ENCODE data around the gene HDAC8. TPM values are rescaled to one million over a fixed set of nuclear protein-coding genes. Genes with fewer than 3 reads are reported as not detected.
"Not testable (repeated sequence)": the region's sequence is repeated elsewhere in the genome, so short reads cannot be mapped to it uniquely, and the experiment has no call there.

The HDAC8 gene
- total and polyA plus RNA-seq, 8 donors = 13.0 to 61.1 (median 32.9) TPM

DNA sequence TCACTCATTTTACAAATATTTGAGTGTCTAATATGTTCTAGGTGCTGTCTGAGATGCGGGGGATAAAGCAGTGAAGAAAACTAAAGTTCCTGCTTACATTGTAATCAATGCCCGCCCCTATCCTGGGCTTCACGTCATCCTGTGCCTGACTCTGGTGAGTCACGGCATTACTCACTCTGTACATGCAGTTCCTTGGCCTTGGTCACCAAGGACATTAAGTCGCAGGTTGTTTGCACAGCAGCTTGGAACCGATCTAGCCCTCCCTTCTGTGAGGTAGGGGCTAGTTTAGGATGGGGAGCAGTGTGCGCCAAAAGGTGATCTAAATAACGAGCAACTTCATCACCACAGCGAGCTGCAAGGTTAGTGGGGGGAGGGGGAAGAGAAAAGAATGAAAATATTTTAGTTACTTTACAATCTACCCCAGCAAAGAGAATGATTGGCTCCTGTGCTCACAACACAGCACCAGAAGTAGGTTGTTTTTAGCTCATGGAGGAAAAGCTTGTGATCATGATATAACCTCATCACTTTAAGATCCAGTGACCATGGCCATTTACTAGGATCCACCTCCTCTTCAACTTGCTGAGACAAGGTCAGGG is 48.0 kb upstream of the HDAC8 start:
- H3K36me3 ChIP-seq = no peaks in the 10 kb centered on the region
- intact Hi-C loops (cut with DNase I; ENCODE audit: low total_unique reads) = no loop called here
- 26 to 50% (median 34%) methylated on average over 9 of the region's 9 CpGs for WGBS, 5 donors
- no peaks in the 10 kb centered on the region for H3K4me1 ChIP-seq
- no peak overlapping the region for H3K4me3 ChIP-seq
- DNase-seq = peak; percentile 81 to 85
- H3K27me3 ChIP-seq = no peaks in the 10 kb centered on the region
- H3K9me3 ChIP-seq = no peaks in the 10 kb centered on the region
- H3K27ac ChIP-seq = peak overlapping the region; percentile 73 to 90 (median 80)
- TF ChIP-seq EP300 (IDR thresholded peaks at IDR 0.05) (peak; percentile 59), POLR2A (IDR thresholded peaks at IDR 0.05) (no peak), POLR2AphosphoS5 (IDR thresholded peaks at IDR 0.05) (peak in 2 of 3 donors; percentile 88 to 89)
- TF ChIP-seq, protein P1, sequence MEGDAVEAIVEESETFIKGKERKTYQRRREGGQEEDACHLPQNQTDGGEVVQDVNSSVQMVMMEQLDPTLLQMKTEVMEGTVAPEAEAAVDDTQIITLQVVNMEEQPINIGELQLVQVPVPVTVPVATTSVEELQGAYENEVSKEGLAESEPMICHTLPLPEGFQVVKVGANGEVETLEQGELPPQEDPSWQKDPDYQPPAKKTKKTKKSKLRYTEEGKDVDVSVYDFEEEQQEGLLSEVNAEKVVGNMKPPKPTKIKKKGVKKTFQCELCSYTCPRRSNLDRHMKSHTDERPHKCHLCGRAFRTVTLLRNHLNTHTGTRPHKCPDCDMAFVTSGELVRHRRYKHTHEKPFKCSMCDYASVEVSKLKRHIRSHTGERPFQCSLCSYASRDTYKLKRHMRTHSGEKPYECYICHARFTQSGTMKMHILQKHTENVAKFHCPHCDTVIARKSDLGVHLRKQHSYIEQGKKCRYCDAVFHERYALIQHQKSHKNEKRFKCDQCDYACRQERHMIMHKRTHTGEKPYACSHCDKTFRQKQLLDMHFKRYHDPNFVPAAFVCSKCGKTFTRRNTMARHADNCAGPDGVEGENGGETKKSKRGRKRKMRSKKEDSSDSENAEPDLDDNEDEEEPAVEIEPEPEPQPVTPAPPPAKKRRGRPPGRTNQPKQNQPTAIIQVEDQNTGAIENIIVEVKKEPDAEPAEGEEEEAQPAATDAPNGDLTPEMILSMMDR (IDR thresholded peaks at IDR 0.05) = no peak

DNA sequence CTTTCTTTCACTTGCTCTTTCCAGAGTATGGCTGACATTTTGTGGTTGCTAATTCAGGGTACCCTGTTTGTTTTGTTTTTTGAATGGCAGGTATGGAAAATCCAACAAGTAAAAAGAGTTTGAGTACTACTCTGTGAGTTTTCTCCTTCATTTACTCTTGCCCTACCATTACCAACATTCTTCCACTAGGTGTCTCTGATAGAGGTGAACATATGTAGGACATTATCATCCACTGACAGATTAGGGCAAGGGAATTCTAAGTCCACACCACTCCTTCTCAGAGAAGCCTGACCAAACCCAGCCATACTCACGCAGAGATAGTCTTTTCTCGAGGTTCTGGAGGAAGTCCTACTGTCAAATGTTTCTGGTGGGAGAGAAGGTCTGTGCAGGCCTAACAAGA is 36.7 kb upstream of the HDAC8 start:
- TF ChIP-seq POLR2AphosphoS5 (IDR thresholded peaks at IDR 0.05) = no peak
- TF ChIP-seq, protein P1 (IDR thresholded peaks at IDR 0.05) = peak in 2 of 7 experiments; percentile 24 to 27
- peak in 1 of 2 donors; percentile 9 for DNase-seq
- H3K9me3 ChIP-seq = no peaks in the 10 kb centered on the region
- H3K36me3 ChIP-seq = peaks cover 0 to 16% (median 3%) of the 10 kb centered on the region in 4 donors
- no peaks in the 10 kb centered on the region for H3K27me3 ChIP-seq
- no peak overlapping the region for H3K4me3 ChIP-seq
- 31 to 55% (median 32%) methylated on average over 2 of the region's 2 CpGs for WGBS, 5 donors
- no peaks in the 10 kb centered on the region for H3K4me1 ChIP-seq
- no peak overlapping the region for H3K27ac ChIP-seq
- intact Hi-C loops (cut with DNase I; ENCODE audit: low total_unique reads) = no loop called here

DNA sequence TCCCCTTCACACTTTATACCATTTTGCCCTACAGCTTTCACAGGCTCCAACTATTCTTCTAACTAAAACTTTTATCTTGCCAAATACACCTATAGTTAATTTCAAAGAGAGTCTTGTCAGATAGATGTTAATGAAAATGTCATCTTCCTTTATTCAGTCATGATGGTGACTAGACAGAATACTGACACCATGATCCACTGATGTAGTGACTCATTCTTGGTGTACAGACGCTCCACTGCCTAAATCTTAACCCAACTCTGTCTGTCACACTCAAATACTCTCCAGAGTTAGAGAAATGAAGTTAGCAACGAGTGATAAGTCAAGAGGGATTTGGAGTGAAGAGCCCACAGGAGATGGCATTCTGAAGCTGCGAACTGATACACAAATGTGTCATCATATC is 32.1 kb upstream of the HDAC8 start:
- Histone ChIP-seq H3K9me3 (no peaks in the 10 kb centered on the region), H3K27ac (no peak overlapping the region), H3K4me3 (no peak overlapping the region), H3K4me1 (no peaks in the 10 kb centered on the region), H3K36me3 (peaks cover 0 to 16% (median 3%) of the 10 kb centered on the region in 4 donors), H3K27me3 (no peaks in the 10 kb centered on the region)
- TF ChIP-seq EP300 (IDR thresholded peaks at IDR 0.05) (no peak), POLR2A (IDR thresholded peaks at IDR 0.05) (no peak), POLR2AphosphoS5 (IDR thresholded peaks at IDR 0.05) (no peak)
- TF ChIP-seq, protein P1 (IDR thresholded peaks at IDR 0.05) = no peak
- no peak for DNase-seq
- WGBS, 5 donors = 54 to 85% (median 82%) methylated on average over 3 of the region's 3 CpGs
- intact Hi-C loops (cut with DNase I; ENCODE audit: low total_unique reads) = no loop called here

DNA sequence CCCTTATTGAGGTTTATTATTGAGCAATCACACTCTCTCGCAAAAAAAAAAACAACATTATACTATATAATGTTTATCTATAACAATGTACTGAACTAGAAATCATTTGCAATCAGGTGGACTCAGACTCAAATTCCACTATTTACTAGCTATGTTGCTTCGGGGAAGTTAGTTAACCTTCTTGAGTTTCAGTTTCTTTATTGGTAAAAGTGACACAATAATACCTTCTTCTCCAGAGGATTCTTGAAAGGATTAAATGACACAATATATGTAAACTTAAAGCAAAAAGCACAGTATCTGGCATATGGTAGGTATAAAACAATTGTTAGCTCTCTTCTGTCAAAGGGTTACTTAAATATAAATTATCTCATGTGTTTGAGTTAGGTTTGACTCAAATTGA is 31.5 kb upstream of the HDAC8 start:
- 56 to 75% (median 66%) methylated on average over 2 of the region's 2 CpGs for WGBS, 5 donors
- Histone ChIP-seq H3K4me3 (no peak overlapping the region), H3K9me3 (no peaks in the 10 kb centered on the region), H3K27ac (no peak overlapping the region), H3K4me1 (no peaks in the 10 kb centered on the region), H3K36me3 (peaks cover 0 to 14% (median 3%) of the 10 kb centered on the region in 4 donors), H3K27me3 (no peaks in the 10 kb centered on the region)
- DNase-seq = no peak
- intact Hi-C loops (cut with DNase I; ENCODE audit: low total_unique reads) = no loop called here
- TF ChIP-seq POLR2AphosphoS5 (IDR thresholded peaks at IDR 0.05) = no peak
- TF ChIP-seq, protein P1 (IDR thresholded peaks at IDR 0.05) = no peak
- no peak for TF ChIP-seq POLR2A (IDR thresholded peaks at IDR 0.05)
- no peak for TF ChIP-seq EP300 (IDR thresholded peaks at IDR 0.05)

DNA sequence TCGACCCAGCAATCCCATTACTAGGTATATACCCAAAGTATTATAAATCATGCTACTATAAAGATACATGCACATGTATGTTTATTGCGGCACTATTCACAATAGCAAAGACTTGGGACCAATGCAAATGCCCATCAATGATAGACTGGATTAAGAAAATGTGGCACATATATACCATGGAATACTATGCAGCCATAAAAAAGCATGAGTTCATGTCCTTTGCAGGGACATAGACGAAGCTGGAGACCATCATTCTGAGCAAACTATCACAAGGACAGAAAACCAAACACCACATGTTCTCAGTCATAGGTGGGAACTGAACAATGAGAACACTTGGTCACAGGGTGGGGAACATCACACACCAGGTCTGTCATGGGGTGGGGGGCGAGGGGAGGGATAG is 18.4 kb upstream of the HDAC8 start:
- H3K4me1 ChIP-seq; H3K36me3 ChIP-seq; H3K4me3 ChIP-seq; intact Hi-C loops (cut with DNase I; ENCODE audit: low total_unique reads); H3K9me3 ChIP-seq; H3K27me3 ChIP-seq; DNase-seq; H3K27ac ChIP-seq: not testable (repeated sequence)
- WGBS, 5 donors = 79 to 97% (median 87%) methylated on average over 4 of the region's 4 CpGs

All from stomach (tissue), 9 donors.